Dendritic cell treated with granulocyte-macrophage colony-stimulating factor and Interleukin-4, amounts not matched to agents 40 ng/mL and 50 ng/mL, for 4 days (primary cell): ENCODE data around the gene RASGRF2.
"Not testable (repeated sequence)": the region's sequence is repeated elsewhere in the genome, so short reads cannot be mapped to it uniquely, and the experiment has no call there.

Experiments
- H3K27ac Mint-ChIP-seq: one replicate; pipeline ENCODE4 v1.8.0; 2022; ENCODE audit warnings: mild to moderate bottlenecking, mixed read lengths
- H3K27me3 Mint-ChIP-seq: one replicate; pipeline ENCODE4 v1.8.0; 2022; ENCODE audit warnings: mild to moderate bottlenecking, mixed read lengths
- H3K36me3 Mint-ChIP-seq: one replicate; pipeline ENCODE4 v1.8.0; 2022; ENCODE audit warnings: low read depth, mixed read lengths
- H3K4me1 Mint-ChIP-seq: one replicate; pipeline ENCODE4 v1.8.0; 2022; ENCODE audit warnings: low read depth, mixed read lengths
- H3K4me3 Mint-ChIP-seq: one replicate; pipeline ENCODE4 v1.8.0; 2022; ENCODE audit warnings: mild to moderate bottlenecking, moderate library complexity, mixed read lengths
- H3K9me3 Mint-ChIP-seq: one replicate; pipeline ENCODE4 v1.8.0; 2022; ENCODE audit warnings: mixed read lengths
- intact Hi-C: fragments of 100-400 bp; cut with micrococcal nuclease; formaldehyde crosslinking; loops from one replicate; pipeline ENCODE4 v1.15.0; 2022

The RASGRF2 gene

GRCh38 chr5:81007637-81008027 lies 47.5 kb downstream of the RASGRF2 start:
- intact Hi-C loops: no loop called here
- Mint-ChIP-seq H3K4me1 (no peaks in the 10 kb centered on the region), H3K27me3 (peaks cover 1% of the 10 kb centered on the region), H3K36me3 (no peaks in the 10 kb centered on the region), H3K27ac (no peak overlapping the region), H3K4me3 (no peak overlapping the region), H3K9me3 (no peaks in the 10 kb centered on the region)

- Mint-ChIP-seq H3K9me3 (no peaks in the 10 kb centered on the region), H3K27ac (no peak overlapping the region), H3K4me1 (no peaks in the 10 kb centered on the region), H3K27me3 (peaks cover 1% of the 10 kb centered on the region), H3K4me3 (no peak overlapping the region), H3K36me3 (no peaks in the 10 kb centered on the region)
- intact Hi-C loops: no loop called here
Observed at GRCh38 chr5:81010336-81011169, 50.4 kb downstream of the RASGRF2 start.

GRCh38 chr5:81014348-81014747 lies 54.2 kb downstream of the RASGRF2 start:
- H3K27me3 Mint-ChIP-seq: peaks cover 5% of the 10 kb centered on the region
- H3K4me3 Mint-ChIP-seq: no peak overlapping the region
- intact Hi-C loops: no loop called here
- H3K27ac Mint-ChIP-seq: no peak overlapping the region
- no peaks in the 10 kb centered on the region for H3K4me1 Mint-ChIP-seq
- no peaks in the 10 kb centered on the region for H3K36me3 Mint-ChIP-seq
- H3K9me3 Mint-ChIP-seq: no peaks in the 10 kb centered on the region

GRCh38 chr5:81016116-81016515 lies 56.0 kb downstream of the RASGRF2 start:
- Mint-ChIP-seq H3K27ac (no peak overlapping the region), H3K36me3 (no peaks in the 10 kb centered on the region), H3K27me3 (peaks cover 6% of the 10 kb centered on the region), H3K4me1 (no peaks in the 10 kb centered on the region), H3K9me3 (no peaks in the 10 kb centered on the region), H3K4me3 (no peak overlapping the region)
- intact Hi-C loops: no loop called here

GRCh38 chr5:81017320-81017719 lies 57.2 kb downstream of the RASGRF2 start:
- intact Hi-C loops: no loop called here
- peaks cover 6% of the 10 kb centered on the region for H3K27me3 Mint-ChIP-seq
- no peak overlapping the region for H3K27ac Mint-ChIP-seq
- no peaks in the 10 kb centered on the region for H3K9me3 Mint-ChIP-seq
- no peak overlapping the region for H3K4me3 Mint-ChIP-seq
- no peaks in the 10 kb centered on the region for H3K4me1 Mint-ChIP-seq
- no peaks in the 10 kb centered on the region for H3K36me3 Mint-ChIP-seq

- intact Hi-C loops, H3K9me3 Mint-ChIP-seq, H3K27me3 Mint-ChIP-seq, H3K36me3 Mint-ChIP-seq, H3K27ac Mint-ChIP-seq, H3K4me1 Mint-ChIP-seq, H3K4me3 Mint-ChIP-seq: not testable (repeated sequence)
Observed at GRCh38 chr5:81018608-81019007, 58.4 kb downstream of the RASGRF2 start.

- H3K4me1 Mint-ChIP-seq: no peaks in the 10 kb centered on the region
- no peak overlapping the region for H3K27ac Mint-ChIP-seq
Observed at GRCh38 chr5:81019748-81020147, 59.6 kb downstream of the RASGRF2 start.

GRCh38 chr5:81020478-81021167 lies 60.5 kb downstream of the RASGRF2 start:
- H3K27ac Mint-ChIP-seq: no peak overlapping the region
- H3K27me3 Mint-ChIP-seq: peaks cover 6% of the 10 kb centered on the region
- no peaks in the 10 kb centered on the region for H3K9me3 Mint-ChIP-seq
- no peak overlapping the region for H3K4me3 Mint-ChIP-seq
- H3K4me1 Mint-ChIP-seq: no peaks in the 10 kb centered on the region
- intact Hi-C loops: no loop called here
- H3K36me3 Mint-ChIP-seq: no peaks in the 10 kb centered on the region

More at GRCh38 chr5:81019748-81020147, 59.6 kb downstream of the RASGRF2 start:
- H3K36me3 Mint-ChIP-seq: no peaks in the 10 kb centered on the region
- peaks cover 6% of the 10 kb centered on the region for H3K27me3 Mint-ChIP-seq
- intact Hi-C loops: no loop called here
- H3K4me3 Mint-ChIP-seq: no peak overlapping the region
- H3K9me3 Mint-ChIP-seq: no peaks in the 10 kb centered on the region

GRCh38 chr5:81021486-81021885 lies 61.3 kb downstream of the RASGRF2 start:
- Mint-ChIP-seq H3K4me3 (no peak overlapping the region), H3K27ac (no peak overlapping the region), H3K9me3 (no peaks in the 10 kb centered on the region), H3K36me3 (no peaks in the 10 kb centered on the region), H3K4me1 (no peaks in the 10 kb centered on the region), H3K27me3 (peaks cover 10% of the 10 kb centered on the region)
- intact Hi-C loops: no loop called here

GRCh38 chr5:81021951-81022687 lies 62.0 kb downstream of the RASGRF2 start:
- intact Hi-C loops: no loop called here
- H3K4me3 Mint-ChIP-seq: no peak overlapping the region
- no peaks in the 10 kb centered on the region for H3K9me3 Mint-ChIP-seq
- no peak overlapping the region for H3K27ac Mint-ChIP-seq
- H3K36me3 Mint-ChIP-seq: no peaks in the 10 kb centered on the region
- H3K27me3 Mint-ChIP-seq: peaks cover 10% of the 10 kb centered on the region
- no peaks in the 10 kb centered on the region for H3K4me1 Mint-ChIP-seq

GRCh38 chr5:81022688-81023084 lies 62.5 kb downstream of the RASGRF2 start:
- Mint-ChIP-seq H3K27me3 (peaks cover 10% of the 10 kb centered on the region), H3K4me1 (no peaks in the 10 kb centered on the region), H3K27ac (no peak overlapping the region), H3K4me3 (no peak overlapping the region), H3K9me3 (no peaks in the 10 kb centered on the region), H3K36me3 (no peaks in the 10 kb centered on the region)
- intact Hi-C loops: no loop called here

- Mint-ChIP-seq H3K4me3 (no peak overlapping the region), H3K27me3 (peaks cover 10% of the 10 kb centered on the region), H3K9me3 (no peaks in the 10 kb centered on the region), H3K4me1 (no peaks in the 10 kb centered on the region), H3K36me3 (no peaks in the 10 kb centered on the region), H3K27ac (no peak overlapping the region)
- intact Hi-C loops: no loop called here
Observed at GRCh38 chr5:81023261-81023970, 63.3 kb downstream of the RASGRF2 start.

GRCh38 chr5:81027481-81028058 lies 67.4 kb downstream of the RASGRF2 start:
- H3K36me3 Mint-ChIP-seq: no peaks in the 10 kb centered on the region
- H3K27ac Mint-ChIP-seq: no peak overlapping the region
- intact Hi-C loops: no loop called here
- peaks cover 11% of the 10 kb centered on the region for H3K9me3 Mint-ChIP-seq
- peaks cover 3% of the 10 kb centered on the region for H3K27me3 Mint-ChIP-seq
- no peaks in the 10 kb centered on the region for H3K4me1 Mint-ChIP-seq
- H3K4me3 Mint-ChIP-seq: no peak overlapping the region
